GM23338 (cell line): ENCODE data around the gene SEC23A. TPM values are rescaled to one million over a fixed set of nuclear protein-coding genes. Genes with fewer than 3 reads are reported as not detected.
"Not testable (repeated sequence)": the region's sequence is repeated elsewhere in the genome, so short reads cannot be mapped to it uniquely, and the experiment has no call there.

Experiments used
- ATAC-seq: fragments of 200-7000 bp; cut with Tn5 transposase; 3 replicates; pipeline ENCODE4 v1.9.1; 2020
- DNase-seq: peaks from one replicate; pipeline ENCODE4 v3.0.0-alpha.2; 2015; ENCODE audit warnings: low spot score
- H2AFZ ChIP-seq: fragments of 200-600 bp; sonication (generic); 2 replicates; pipeline ENCODE4 v1.8.0; 2016; ENCODE audit warnings: antibody characterized with exemption, mild to moderate bottlenecking, moderate library complexity
- H3F3A ChIP-seq: fragments of 200-600 bp; sonication (generic); replicated peaks from 2 replicates; pipeline ENCODE4 v1.8.0; 2017; ENCODE audit warnings: antibody characterized with exemption, mixed run types, low read depth
- H3K27ac ChIP-seq: fragments of 200-600 bp; sonication (generic); 2 replicates; pipeline ENCODE4 v1.6.1; 2016; ENCODE audit warnings: low read depth
- H3K27me3 ChIP-seq: fragments of 200-600 bp; sonication (generic); 2 replicates; pipeline ENCODE4 v1.8.0; 2016; ENCODE audit warnings: mild to moderate bottlenecking, mixed run types, moderate library complexity; ENCODE audit not compliant: insufficient read depth
- H3K36me3 ChIP-seq: fragments of 200-600 bp; sonication (generic); 2 replicates; pipeline ENCODE4 v1.8.0; 2016; ENCODE audit warnings: mild to moderate bottlenecking; ENCODE audit not compliant: insufficient read depth
- H3K4me1 ChIP-seq: fragments of 200-600 bp; sonication (generic); 2 replicates; pipeline ENCODE4 v1.8.0; 2016; ENCODE audit warnings: mild to moderate bottlenecking, moderate library complexity; ENCODE audit not compliant: insufficient read depth
- H3K4me2 ChIP-seq: fragments of 200-600 bp; sonication (generic); 2 replicates; pipeline ENCODE4 v1.7.1; 2017; ENCODE audit warnings: mixed run types
- H3K4me3 ChIP-seq: fragments of 200-600 bp; sonication (generic); 2 replicates; pipeline ENCODE4 v1.6.1; 2016; ENCODE audit warnings: mixed run types
- H3K79me2 ChIP-seq: fragments of 200-600 bp; sonication (generic); replicated peaks from 2 replicates; pipeline ENCODE4 v1.8.0; 2017; ENCODE audit warnings: mild to moderate bottlenecking; ENCODE audit not compliant: insufficient read depth
- H3K9me2 ChIP-seq: fragments of 200-600 bp; sonication (generic); 2 replicates; pipeline ENCODE4 v1.8.0; 2017; ENCODE audit not compliant: insufficient read depth
- H4K20me1 ChIP-seq: fragments of 200-600 bp; sonication (generic); replicated peaks from 2 replicates; pipeline ENCODE4 v1.8.0; 2017; ENCODE audit warnings: mild to moderate bottlenecking; ENCODE audit not compliant: insufficient read depth
- H3K27ac Mint-ChIP-seq: 2 replicates; pipeline ENCODE4 v1.8.0; 2020; ENCODE audit warnings: inconsistent platforms, mild to moderate bottlenecking, moderate library complexity, mixed read lengths
- H3K27me3 Mint-ChIP-seq: 3 replicates; pipeline ENCODE4 v1.8.0; 2022; ENCODE audit warnings: low read depth, mild to moderate bottlenecking, moderate library complexity, mixed read lengths, inconsistent platforms; ENCODE audit not compliant: insufficient read depth, poor library complexity
- H3K36me3 Mint-ChIP-seq: 3 replicates; pipeline ENCODE4 v1.8.0; 2021; ENCODE audit warnings: low read depth, mild to moderate bottlenecking, inconsistent platforms, moderate library complexity, mixed read lengths
- H3K4me1 Mint-ChIP-seq: 3 replicates; pipeline ENCODE4 v1.8.0; 2020; ENCODE audit warnings: mild to moderate bottlenecking, inconsistent platforms, mixed read lengths
- H3K4me3 Mint-ChIP-seq: 3 replicates; pipeline ENCODE4 v1.8.0; 2021; ENCODE audit warnings: moderate library complexity, mild to moderate bottlenecking, inconsistent platforms, mixed read lengths
- H3K9me3 Mint-ChIP-seq: 3 replicates; pipeline ENCODE4 v1.8.0; 2020; ENCODE audit warnings: moderate library complexity, mild to moderate bottlenecking, inconsistent platforms, mixed read lengths
- CREB1 ChIP-seq: fragments of 250-450 bp; sonication (Bioruptor Pico); IDR thresholded peaks from 2 replicates; pipeline ENCODE4 v1.5.0; 2020; ENCODE audit warnings: low read depth, mild to moderate bottlenecking, moderate library complexity
- EZH2 ChIP-seq: fragments of 200-600 bp; sonication (generic); IDR thresholded peaks from one replicate; pipeline ENCODE4 v1.8.0; 2017; ENCODE audit warnings: antibody characterized with exemption, mild to moderate bottlenecking, low read depth; ENCODE audit not compliant: unreplicated experiment
- EZH2phosphoT487 ChIP-seq: fragments of 200-600 bp; sonication (generic); IDR thresholded peaks from one replicate; pipeline ENCODE4 v1.8.1; 2018; ENCODE audit warnings: antibody characterized with exemption; ENCODE audit not compliant: unreplicated experiment
- JUNB ChIP-seq: IDR thresholded peaks from one replicate; pipeline ENCODE4 v1.6.1; 2016; ENCODE audit warnings: antibody characterized with exemption; ENCODE audit not compliant: unreplicated experiment
- NANOG ChIP-seq: IDR thresholded peaks from 2 replicates; pipeline ENCODE4 v1.6.1; 2016; ENCODE audit warnings: antibody characterized with exemption, borderline replicate concordance
- POLR2AphosphoS5 ChIP-seq: IDR thresholded peaks from 2 replicates; pipeline ENCODE4 v1.6.1; 2016; ENCODE audit warnings: antibody characterized with exemption, low read depth
- STAT1 ChIP-seq: IDR thresholded peaks from one replicate; pipeline ENCODE4 v1.6.1; 2016; ENCODE audit warnings: antibody characterized with exemption; ENCODE audit not compliant: unreplicated experiment
- ZNF114 ChIP-seq: fragments of 250-450 bp; sonication (Bioruptor Pico); IDR thresholded peaks from 2 replicates; pipeline ENCODE4 v1.5.0; 2020; ENCODE audit warnings: mild to moderate bottlenecking, moderate library complexity
- ZNF331 ChIP-seq: fragments of 250-450 bp; sonication (Bioruptor Pico); IDR thresholded peaks from 2 replicates; pipeline ENCODE4 v1.5.0; 2020; ENCODE audit warnings: low read depth, mild to moderate bottlenecking, moderate library complexity
- polyA plus RNA-seq: library from polyadenylated mRNA; unstranded; fragments of >200 nt; fragmentation: Nextera tagmentation; extraction: Ambion mirVana; gene quantifications from 2 replicates; pipeline ENCODE4 v1.2.1, GENCODE V29; 2016
- total RNA-seq: library from RNA; depleted of rRNA; stranded (reverse); fragments of >200 nt; shearing (Covaris generic); gene quantifications from 2 replicates; pipeline ENCODE4 v1.2.3, GENCODE V29; 2014
- TF ChIP-seq, protein P1 (sequence below): IDR thresholded peaks from 2 replicates; pipeline ENCODE4 v1.6.1; 2016; ENCODE audit warnings: antibody characterized with exemption
- TF ChIP-seq, protein P2 (sequence below), 2 experiments: fragments of 200-600 bp in 1 of 2; sonication (generic) in 1 of 2; conservative IDR thresholded peaks; 2 replicates each; pipeline versions ENCODE4 v1.5.1 to v1.6.1; 2016 to 2017; ENCODE audit warnings: antibody characterized with exemption in 2 of 2, low read depth in 2 of 2, mild to moderate bottlenecking in 2 of 2, moderate library complexity in 1 of 2
- TF ChIP-seq, protein P3 (sequence below): IDR thresholded peaks from one replicate; pipeline ENCODE4 v1.6.1; 2018; ENCODE audit warnings: antibody characterized with exemption; ENCODE audit not compliant: unreplicated experiment

SEC23A gene
- total and polyA plus RNA-seq, 2 experiments from 2014 or later, result 22.7 to 89.9 TPM

DNA sequence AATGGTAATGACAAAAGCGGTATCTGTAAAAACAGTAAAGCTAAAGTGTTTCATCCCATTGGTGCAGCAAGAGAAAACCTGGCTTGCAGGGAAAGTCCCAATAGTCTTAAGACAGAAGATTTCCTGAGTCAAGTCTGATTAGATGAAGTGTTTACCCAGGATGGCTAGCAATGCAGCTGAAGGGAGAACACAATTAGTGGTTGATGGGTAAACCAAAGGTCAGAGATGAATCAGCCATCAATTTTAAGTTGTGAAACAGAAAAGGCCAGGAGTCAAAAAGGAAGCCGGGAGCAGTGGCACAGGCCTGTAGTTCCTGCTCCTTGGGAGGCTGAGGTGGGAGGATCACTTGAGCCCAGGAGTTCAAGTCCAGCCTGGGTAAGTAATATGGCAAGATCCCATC, 52.6 kb downstream of the SEC23A start (continued):
- TF ChIP-seq ZNF114 (CRISPR knock-in tag) (no peak), JUNB (no peak), EZH2 (no peak), POLR2AphosphoS5 (no peak)

DNA sequence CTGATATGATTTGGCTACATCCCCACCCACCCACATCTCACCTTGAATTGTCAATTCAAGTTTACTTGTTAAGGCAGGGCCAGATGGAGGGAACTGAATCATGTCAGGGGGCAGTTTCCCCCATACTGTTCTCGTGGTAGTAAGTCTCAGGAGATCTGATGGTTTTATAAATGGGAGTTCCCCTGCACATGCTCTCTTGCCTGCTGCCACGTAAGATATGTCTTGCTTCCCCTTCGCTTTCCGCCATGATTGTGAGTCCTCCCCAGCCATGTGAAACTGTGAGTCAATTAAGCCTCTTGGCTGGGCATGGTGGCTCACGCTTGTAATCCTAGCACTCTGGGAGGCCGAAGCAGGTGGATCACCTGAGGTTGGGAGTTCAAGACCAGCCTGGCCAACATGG, 57.1 kb downstream of the SEC23A start:
- ATAC-seq, DNase-seq, H3K4me2 ChIP-seq, H3K79me2 ChIP-seq, H3K9me3 Mint-ChIP-seq, H2AFZ ChIP-seq, H3K4me1 Mint-ChIP-seq, H3K4me3 Mint-ChIP-seq, H3K27me3 ChIP-seq, H3K27ac ChIP-seq, H3F3A ChIP-seq, H3K9me2 ChIP-seq, H3K4me1 ChIP-seq, H4K20me1 ChIP-seq, H3K4me3 ChIP-seq, H3K27ac Mint-ChIP-seq, H3K27me3 Mint-ChIP-seq: not testable (repeated sequence)
- H3K36me3 Mint-ChIP-seq, result peaks cover 38% of the 10 kb centered on the region
- H3K36me3 ChIP-seq, result peaks cover 31% of the 10 kb centered on the region

DNA sequence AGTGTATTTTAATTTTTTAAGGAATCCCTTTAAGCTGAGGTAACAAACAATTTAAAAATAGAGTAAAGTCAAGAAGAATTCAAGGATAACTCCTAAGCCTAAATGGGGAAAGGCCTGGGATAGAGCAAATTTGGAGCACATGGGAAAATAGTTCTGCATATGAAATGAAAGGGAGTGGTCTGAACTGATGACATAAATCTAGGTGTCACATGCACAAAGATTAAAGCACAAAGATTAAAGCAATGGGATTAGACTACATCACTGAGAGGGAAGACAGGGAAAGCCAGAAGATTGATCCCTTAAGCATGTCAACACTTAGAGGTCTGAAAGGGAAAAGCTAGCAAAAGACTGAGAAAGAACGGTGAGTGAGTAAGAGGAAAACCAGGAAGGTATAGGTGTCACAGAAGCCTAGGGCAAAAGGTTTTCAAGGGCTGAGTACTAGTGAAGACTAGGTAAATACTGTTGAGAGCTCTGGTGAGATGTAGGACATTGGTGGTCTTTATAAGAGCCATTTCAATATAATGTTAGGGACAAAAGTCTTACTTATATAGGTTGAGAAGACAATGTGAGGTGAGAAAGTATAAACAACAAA, 59.6 kb downstream of the SEC23A start:
- ATAC-seq (no peak), DNase-seq (no peak)
- H3K9me2 ChIP-seq, result no peaks in the 10 kb centered on the region
- H3K27me3 Mint-ChIP-seq, result no peaks in the 10 kb centered on the region
- no peaks in the 10 kb centered on the region for H3K4me1 ChIP-seq
- H3K36me3 ChIP-seq, result peaks cover 43% of the 10 kb centered on the region
- no peaks in the 10 kb centered on the region for H3K4me1 Mint-ChIP-seq
- no peak overlapping the region for H3K4me2 ChIP-seq
- no peak overlapping the region for H3K27ac ChIP-seq
- H2AFZ ChIP-seq, result no peak overlapping the region
- H3K27me3 ChIP-seq, result no peaks in the 10 kb centered on the region
- peaks cover 40% of the 10 kb centered on the region for H3K36me3 Mint-ChIP-seq
- H4K20me1 ChIP-seq, result no peaks in the 10 kb centered on the region
- H3K27ac Mint-ChIP-seq, result no peak overlapping the region
- no peaks in the 10 kb centered on the region for H3F3A ChIP-seq
- H3K9me3 Mint-ChIP-seq, result no peaks in the 10 kb centered on the region
- H3K4me3 ChIP-seq, result no peak overlapping the region
- H3K4me3 Mint-ChIP-seq, result no peak overlapping the region
- H3K79me2 ChIP-seq, result no peaks in the 10 kb centered on the region
- TF ChIP-seq, protein P1, sequence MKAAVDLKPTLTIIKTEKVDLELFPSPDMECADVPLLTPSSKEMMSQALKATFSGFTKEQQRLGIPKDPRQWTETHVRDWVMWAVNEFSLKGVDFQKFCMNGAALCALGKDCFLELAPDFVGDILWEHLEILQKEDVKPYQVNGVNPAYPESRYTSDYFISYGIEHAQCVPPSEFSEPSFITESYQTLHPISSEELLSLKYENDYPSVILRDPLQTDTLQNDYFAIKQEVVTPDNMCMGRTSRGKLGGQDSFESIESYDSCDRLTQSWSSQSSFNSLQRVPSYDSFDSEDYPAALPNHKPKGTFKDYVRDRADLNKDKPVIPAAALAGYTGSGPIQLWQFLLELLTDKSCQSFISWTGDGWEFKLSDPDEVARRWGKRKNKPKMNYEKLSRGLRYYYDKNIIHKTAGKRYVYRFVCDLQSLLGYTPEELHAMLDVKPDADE, result no peak
- no peak for TF ChIP-seq ZNF331 (CRISPR knock-in tag)
- TF ChIP-seq, protein P2, sequence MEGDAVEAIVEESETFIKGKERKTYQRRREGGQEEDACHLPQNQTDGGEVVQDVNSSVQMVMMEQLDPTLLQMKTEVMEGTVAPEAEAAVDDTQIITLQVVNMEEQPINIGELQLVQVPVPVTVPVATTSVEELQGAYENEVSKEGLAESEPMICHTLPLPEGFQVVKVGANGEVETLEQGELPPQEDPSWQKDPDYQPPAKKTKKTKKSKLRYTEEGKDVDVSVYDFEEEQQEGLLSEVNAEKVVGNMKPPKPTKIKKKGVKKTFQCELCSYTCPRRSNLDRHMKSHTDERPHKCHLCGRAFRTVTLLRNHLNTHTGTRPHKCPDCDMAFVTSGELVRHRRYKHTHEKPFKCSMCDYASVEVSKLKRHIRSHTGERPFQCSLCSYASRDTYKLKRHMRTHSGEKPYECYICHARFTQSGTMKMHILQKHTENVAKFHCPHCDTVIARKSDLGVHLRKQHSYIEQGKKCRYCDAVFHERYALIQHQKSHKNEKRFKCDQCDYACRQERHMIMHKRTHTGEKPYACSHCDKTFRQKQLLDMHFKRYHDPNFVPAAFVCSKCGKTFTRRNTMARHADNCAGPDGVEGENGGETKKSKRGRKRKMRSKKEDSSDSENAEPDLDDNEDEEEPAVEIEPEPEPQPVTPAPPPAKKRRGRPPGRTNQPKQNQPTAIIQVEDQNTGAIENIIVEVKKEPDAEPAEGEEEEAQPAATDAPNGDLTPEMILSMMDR (conservative IDR thresholded peaks at IDR 0.05; ENCODE audit: low read depth in 2 of 2), result no peak
- TF ChIP-seq STAT1, result no peak
- TF ChIP-seq EZH2, result no peak
- TF ChIP-seq JUNB, result no peak
- no peak for TF ChIP-seq CREB1 (CRISPR knock-in tag)
- TF ChIP-seq, protein P3, sequence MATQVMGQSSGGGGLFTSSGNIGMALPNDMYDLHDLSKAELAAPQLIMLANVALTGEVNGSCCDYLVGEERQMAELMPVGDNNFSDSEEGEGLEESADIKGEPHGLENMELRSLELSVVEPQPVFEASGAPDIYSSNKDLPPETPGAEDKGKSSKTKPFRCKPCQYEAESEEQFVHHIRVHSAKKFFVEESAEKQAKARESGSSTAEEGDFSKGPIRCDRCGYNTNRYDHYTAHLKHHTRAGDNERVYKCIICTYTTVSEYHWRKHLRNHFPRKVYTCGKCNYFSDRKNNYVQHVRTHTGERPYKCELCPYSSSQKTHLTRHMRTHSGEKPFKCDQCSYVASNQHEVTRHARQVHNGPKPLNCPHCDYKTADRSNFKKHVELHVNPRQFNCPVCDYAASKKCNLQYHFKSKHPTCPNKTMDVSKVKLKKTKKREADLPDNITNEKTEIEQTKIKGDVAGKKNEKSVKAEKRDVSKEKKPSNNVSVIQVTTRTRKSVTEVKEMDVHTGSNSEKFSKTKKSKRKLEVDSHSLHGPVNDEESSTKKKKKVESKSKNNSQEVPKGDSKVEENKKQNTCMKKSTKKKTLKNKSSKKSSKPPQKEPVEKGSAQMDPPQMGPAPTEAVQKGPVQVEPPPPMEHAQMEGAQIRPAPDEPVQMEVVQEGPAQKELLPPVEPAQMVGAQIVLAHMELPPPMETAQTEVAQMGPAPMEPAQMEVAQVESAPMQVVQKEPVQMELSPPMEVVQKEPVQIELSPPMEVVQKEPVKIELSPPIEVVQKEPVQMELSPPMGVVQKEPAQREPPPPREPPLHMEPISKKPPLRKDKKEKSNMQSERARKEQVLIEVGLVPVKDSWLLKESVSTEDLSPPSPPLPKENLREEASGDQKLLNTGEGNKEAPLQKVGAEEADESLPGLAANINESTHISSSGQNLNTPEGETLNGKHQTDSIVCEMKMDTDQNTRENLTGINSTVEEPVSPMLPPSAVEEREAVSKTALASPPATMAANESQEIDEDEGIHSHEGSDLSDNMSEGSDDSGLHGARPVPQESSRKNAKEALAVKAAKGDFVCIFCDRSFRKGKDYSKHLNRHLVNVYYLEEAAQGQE, result no peak
- no peak for TF ChIP-seq EZH2phosphoT487
- TF ChIP-seq NANOG, result no peak
- TF ChIP-seq POLR2AphosphoS5, result no peak
